Neural cell (in vitro differentiated cells): Measurements from ENCODE around the gene LYSMD3. TPM values are rescaled to one million over a fixed set of nuclear protein-coding genes. Genes with fewer than 3 reads are reported as not detected.

Experiments used
- H2AFZ ChIP-seq: fragments of 200-600, 300-800 bp; sonication (generic), shearing (Covaris generic); 2 replicates; pipeline ENCODE4 v1.6.0; 2014; ENCODE audit warnings: low read depth, mild to moderate bottlenecking, antibody characterized with exemption, low read length, moderate library complexity
- H3F3A ChIP-seq: fragments of 200-600 bp; shearing (Covaris generic); 2 replicates; pipeline ENCODE4 v1.6.1; 2016; ENCODE audit warnings: mild to moderate bottlenecking, moderate library complexity, mixed read lengths, antibody characterized with exemption, low read length; ENCODE audit not compliant: insufficient read depth, poor library complexity, severe bottlenecking
- H3K27ac ChIP-seq: fragments of 200-600, 300-800 bp; sonication (generic), shearing (Covaris generic); 2 replicates; pipeline ENCODE4 v1.5.1; 2014; ENCODE audit warnings: mild to moderate bottlenecking, low read length, moderate library complexity
- H3K27me3 ChIP-seq: fragments of 300-800, 200-600 bp; sonication (generic), shearing (Covaris generic); 2 replicates; pipeline ENCODE4 v1.6.0; 2014; ENCODE audit warnings: mild to moderate bottlenecking, low read depth, low read length, moderate library complexity; ENCODE audit not compliant: insufficient read depth
- H3K36me3 ChIP-seq: fragments of 300-800, 200-600 bp; sonication (generic), shearing (Covaris generic); 2 replicates; pipeline ENCODE4 v1.5.1; 2014; ENCODE audit warnings: mild to moderate bottlenecking, antibody characterized with exemption, low read length, moderate library complexity; ENCODE audit not compliant: insufficient read depth
- H3K4me2 ChIP-seq: fragments of 300-800, 200-600 bp; sonication (generic), shearing (Covaris generic); 2 replicates; pipeline ENCODE4 v1.6.0; 2014; ENCODE audit warnings: mild to moderate bottlenecking, low read length
- H3K4me3 ChIP-seq: fragments of 300-800, 200-600 bp; sonication (generic), shearing (Covaris generic); 2 replicates; pipeline ENCODE4 v1.5.1; 2014; ENCODE audit warnings: mild to moderate bottlenecking, low read length, moderate library complexity
- H3K79me2 ChIP-seq: fragments of 200-600 bp; shearing (Covaris generic); replicated peaks from 2 replicates; pipeline ENCODE4 v1.6.0; 2014; ENCODE audit warnings: mild to moderate bottlenecking, low read length, moderate library complexity; ENCODE audit not compliant: insufficient read depth
- H3K9ac ChIP-seq: fragments of 300-800, 200-600 bp; sonication (generic), shearing (Covaris generic); 2 replicates; pipeline ENCODE4 v1.6.1; 2016; ENCODE audit warnings: mild to moderate bottlenecking, low read length, mixed read lengths
- H3K9me2 ChIP-seq: fragments of 200-600 bp; shearing (Covaris generic); 2 replicates; pipeline ENCODE4 v1.6.1; 2016; ENCODE audit warnings: mild to moderate bottlenecking, low read length, mixed read lengths; ENCODE audit not compliant: insufficient read depth
- H3K9me3 ChIP-seq: fragments of 200-600, 300-800 bp; sonication (generic), shearing (Covaris generic); 2 replicates; pipeline ENCODE4 v1.6.1; 2016; ENCODE audit warnings: mild to moderate bottlenecking, mixed run types, low read length, moderate library complexity, mixed read lengths
- H4K20me1 ChIP-seq: fragments of 200-600 bp; shearing (Covaris generic); 2 replicates; pipeline ENCODE4 v1.6.1; 2016; ENCODE audit warnings: mild to moderate bottlenecking, mixed run types; ENCODE audit not compliant: insufficient read depth
- CTCF ChIP-seq: fragments of 450-650 bp; IDR thresholded peaks from 2 replicates; pipeline ENCODE4 v1.5.1; 2014; ENCODE audit warnings: antibody characterized with exemption, mild to moderate bottlenecking, moderate library complexity; ENCODE audit not compliant: poor library complexity, severe bottlenecking
- EP300 ChIP-seq: fragments of 450-650 bp; conservative IDR thresholded peaks from 2 replicates; pipeline ENCODE4 v1.6.1; 2014; ENCODE audit warnings: antibody characterized with exemption, mild to moderate bottlenecking, moderate library complexity; ENCODE audit not compliant: poor library complexity, severe bottlenecking
- EZH2 ChIP-seq: fragments of 200-600, 300-800 bp; shearing (Covaris generic), sonication (generic); IDR thresholded peaks from 2 replicates; pipeline ENCODE4 v1.6.1; 2014; ENCODE audit warnings: antibody characterized with exemption, low read length, borderline replicate concordance, mild to moderate bottlenecking; ENCODE audit not compliant: insufficient read depth, poor library complexity, severe bottlenecking
- MXI1 ChIP-seq: fragments of 450-650 bp; conservative IDR thresholded peaks from 2 replicates; pipeline ENCODE4 v1.6.1; 2014; ENCODE audit warnings: antibody characterized with exemption, mild to moderate bottlenecking; ENCODE audit not compliant: poor library complexity, severe bottlenecking
- POLR2AphosphoS5 ChIP-seq: IDR thresholded peaks from 2 replicates; pipeline ENCODE4 v1.6.1; 2012
- RAD21 ChIP-seq: fragments of 450-650 bp; conservative IDR thresholded peaks from 2 replicates; pipeline ENCODE4 v1.6.1; 2014; ENCODE audit warnings: antibody characterized with exemption, mild to moderate bottlenecking, moderate library complexity
- SMC3 ChIP-seq: fragments of 450-650 bp; conservative IDR thresholded peaks from 2 replicates; pipeline ENCODE4 v1.6.1; 2014; ENCODE audit warnings: antibody characterized with exemption, mild to moderate bottlenecking, moderate library complexity; ENCODE audit not compliant: poor library complexity
- TAF1 ChIP-seq: IDR thresholded peaks from 2 replicates; pipeline ENCODE4 v1.6.1; 2012; ENCODE audit warnings: low read depth
- polyA plus RNA-seq: library from polyadenylated mRNA; depleted of rRNA; stranded (reverse); fragments of >200 nt; gene quantifications from 2 replicates; pipeline ENCODE4 v1.2.3, GENCODE V29; 2014
- TF ChIP-seq, protein P1 (sequence below): IDR thresholded peaks from 2 replicates; pipeline ENCODE4 v1.6.1; 2012; ENCODE audit warnings: borderline replicate concordance

LYSMD3 gene
- polyA plus RNA-seq, 1 donor from 2014 or later = 11.1 TPM

DNA sequence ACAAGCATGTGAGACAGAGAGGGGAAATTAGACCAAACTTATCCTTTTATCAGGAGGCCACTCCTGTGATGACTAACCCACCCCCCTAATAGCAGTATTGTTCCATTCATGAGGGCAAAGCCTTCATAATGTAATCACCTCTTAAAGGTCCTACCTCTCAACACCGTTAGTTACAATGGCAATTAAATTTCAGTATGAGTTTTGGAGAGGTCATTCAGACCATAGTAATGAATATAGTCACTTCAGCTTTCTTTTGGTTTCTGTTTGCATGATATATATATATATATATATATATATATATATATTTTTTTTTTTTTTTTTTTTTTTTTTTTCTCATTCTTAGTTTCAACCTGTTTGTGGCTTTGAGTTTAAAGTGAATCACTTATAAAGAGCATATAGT is 39.7 kb upstream of the LYSMD3 start:
- peaks cover 8% of the 10 kb centered on the region for H3K79me2 ChIP-seq
- H4K20me1 ChIP-seq = no peaks in the 10 kb centered on the region
- H3K27me3 ChIP-seq = no peaks in the 10 kb centered on the region
- no peak overlapping the region for H3K4me2 ChIP-seq
- no peak overlapping the region for H3K27ac ChIP-seq
- no peaks in the 10 kb centered on the region for H3K9me2 ChIP-seq
- H3K4me3 ChIP-seq = no peak overlapping the region
- no peaks in the 10 kb centered on the region for H3K36me3 ChIP-seq
- H3K9ac ChIP-seq = no peak overlapping the region
- H2AFZ ChIP-seq = no peak overlapping the region
- TF ChIP-seq EZH2 = no peak
- no peak for TF ChIP-seq SMC3
- TF ChIP-seq, protein P1, sequence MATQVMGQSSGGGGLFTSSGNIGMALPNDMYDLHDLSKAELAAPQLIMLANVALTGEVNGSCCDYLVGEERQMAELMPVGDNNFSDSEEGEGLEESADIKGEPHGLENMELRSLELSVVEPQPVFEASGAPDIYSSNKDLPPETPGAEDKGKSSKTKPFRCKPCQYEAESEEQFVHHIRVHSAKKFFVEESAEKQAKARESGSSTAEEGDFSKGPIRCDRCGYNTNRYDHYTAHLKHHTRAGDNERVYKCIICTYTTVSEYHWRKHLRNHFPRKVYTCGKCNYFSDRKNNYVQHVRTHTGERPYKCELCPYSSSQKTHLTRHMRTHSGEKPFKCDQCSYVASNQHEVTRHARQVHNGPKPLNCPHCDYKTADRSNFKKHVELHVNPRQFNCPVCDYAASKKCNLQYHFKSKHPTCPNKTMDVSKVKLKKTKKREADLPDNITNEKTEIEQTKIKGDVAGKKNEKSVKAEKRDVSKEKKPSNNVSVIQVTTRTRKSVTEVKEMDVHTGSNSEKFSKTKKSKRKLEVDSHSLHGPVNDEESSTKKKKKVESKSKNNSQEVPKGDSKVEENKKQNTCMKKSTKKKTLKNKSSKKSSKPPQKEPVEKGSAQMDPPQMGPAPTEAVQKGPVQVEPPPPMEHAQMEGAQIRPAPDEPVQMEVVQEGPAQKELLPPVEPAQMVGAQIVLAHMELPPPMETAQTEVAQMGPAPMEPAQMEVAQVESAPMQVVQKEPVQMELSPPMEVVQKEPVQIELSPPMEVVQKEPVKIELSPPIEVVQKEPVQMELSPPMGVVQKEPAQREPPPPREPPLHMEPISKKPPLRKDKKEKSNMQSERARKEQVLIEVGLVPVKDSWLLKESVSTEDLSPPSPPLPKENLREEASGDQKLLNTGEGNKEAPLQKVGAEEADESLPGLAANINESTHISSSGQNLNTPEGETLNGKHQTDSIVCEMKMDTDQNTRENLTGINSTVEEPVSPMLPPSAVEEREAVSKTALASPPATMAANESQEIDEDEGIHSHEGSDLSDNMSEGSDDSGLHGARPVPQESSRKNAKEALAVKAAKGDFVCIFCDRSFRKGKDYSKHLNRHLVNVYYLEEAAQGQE = no peak
- no peak for TF ChIP-seq EP300
- TF ChIP-seq MXI1 = no peak
- no peak for TF ChIP-seq POLR2AphosphoS5
- no peak for TF ChIP-seq RAD21
- no peak for TF ChIP-seq CTCF
- TF ChIP-seq TAF1 = no peak
- no peaks in the 10 kb centered on the region for H3K9me3 ChIP-seq
- H3F3A ChIP-seq = no peaks in the 10 kb centered on the region

GRCh38 chr5:90565491-90565890 is 36.1 kb upstream of the LYSMD3 start:
- H3K4me2 ChIP-seq = no peak overlapping the region
- no peak overlapping the region for H2AFZ ChIP-seq
- H3K27me3 ChIP-seq = peaks cover under 1% of the 10 kb centered on the region
- no peak overlapping the region for H3K27ac ChIP-seq
- no peak overlapping the region for H3K4me3 ChIP-seq
- TF ChIP-seq EP300 (no peak), POLR2AphosphoS5 (no peak), SMC3 (no peak), RAD21 (no peak), CTCF (no peak), EZH2 (no peak), TAF1 (no peak), MXI1 (no peak)
- TF ChIP-seq, protein P1 = no peak
- no peaks in the 10 kb centered on the region for H3F3A ChIP-seq
- no peaks in the 10 kb centered on the region for H4K20me1 ChIP-seq
- no peaks in the 10 kb centered on the region for H3K9me2 ChIP-seq
- no peak overlapping the region for H3K9ac ChIP-seq
- H3K79me2 ChIP-seq = peaks cover 23% of the 10 kb centered on the region
- no peaks in the 10 kb centered on the region for H3K9me3 ChIP-seq
- H3K36me3 ChIP-seq = no peaks in the 10 kb centered on the region
